A549 (cell line): ENCODE measurements around the gene TBC1D22A.

ENCODE experiments used
- BHLHE40 ChIP-seq: IDR thresholded peaks from 2 replicates; pipeline ENCODE4 v1.6.1; 2012; ENCODE audit warnings: low read depth, low read length, inconsistent platforms
- CBX8 ChIP-seq: fragments of 200-600 bp; sonication (generic); IDR thresholded peaks from 2 replicates; pipeline ENCODE4 v1.6.1; 2016
- CTCF ChIP-seq: fragments of >200 bp; sonication (Bioruptor Twin); formaldehyde crosslinking; IDR thresholded peaks from 3 replicates; pipeline ENCODE4 v1.5.1; 2016
- GATA3 ChIP-seq: IDR thresholded peaks from 2 replicates; pipeline ENCODE4 v1.6.1; 2012; ENCODE audit warnings: borderline replicate concordance
- HOXA7 ChIP-seq: fragments of 250-450 bp; sonication (Bioruptor Pico); IDR thresholded peaks from 2 replicates; pipeline ENCODE4 v1.5.0; 2020; ENCODE audit warnings: mild to moderate bottlenecking, moderate library complexity
- JUNB ChIP-seq: fragments of >200 bp; sonication (Bioruptor Twin); formaldehyde crosslinking; IDR thresholded peaks from 2 replicates; pipeline ENCODE4 v1.6.1; 2016
- KDM1A ChIP-seq: fragments of 200-600 bp; sonication (generic); IDR thresholded peaks from 2 replicates; pipeline ENCODE4 v1.6.1; 2016; ENCODE audit warnings: low read depth, mild to moderate bottlenecking
- MAX ChIP-seq: IDR thresholded peaks from 2 replicates; pipeline ENCODE4 v1.6.1; 2012
- POLR2A ChIP-seq: IDR thresholded peaks from 2 replicates; pipeline ENCODE4 v1.6.1; 2012; ENCODE audit warnings: mild to moderate bottlenecking, low read length
- REST ChIP-seq: fragments of 200-600 bp; sonication (generic); IDR thresholded peaks from 2 replicates; pipeline ENCODE4 v1.6.1; 2016; ENCODE audit warnings: antibody characterized with exemption, mild to moderate bottlenecking, moderate library complexity
- RNF2 ChIP-seq: fragments of 200-600 bp; sonication (generic); IDR thresholded peaks from 2 replicates; pipeline ENCODE4 v1.6.1; 2016; ENCODE audit warnings: low read depth, mild to moderate bottlenecking, antibody characterized with exemption, moderate library complexity, borderline replicate concordance

- no peak for TF ChIP-seq CTCF
- no peak for TF ChIP-seq REST
- no peak for TF ChIP-seq MAX
- TF ChIP-seq JUNB: no peak
- no peak for TF ChIP-seq CBX8
- no peak for TF ChIP-seq GATA3
- no peak for TF ChIP-seq KDM1A
- no peak for TF ChIP-seq POLR2A
- no peak for TF ChIP-seq BHLHE40
- no peak for TF ChIP-seq RNF2
- TF ChIP-seq HOXA7: no peak
Measured at GRCh38 chr22:46902998-46903916, 140.8 kb downstream of the TBC1D22A start.
